ENCODE measurements around the gene CFAP69.
"Not testable (repeated sequence)": the region's sequence is repeated elsewhere in the genome, so short reads cannot be mapped to it uniquely, and the experiment has no call there.

CFAP69 gene

DNA sequence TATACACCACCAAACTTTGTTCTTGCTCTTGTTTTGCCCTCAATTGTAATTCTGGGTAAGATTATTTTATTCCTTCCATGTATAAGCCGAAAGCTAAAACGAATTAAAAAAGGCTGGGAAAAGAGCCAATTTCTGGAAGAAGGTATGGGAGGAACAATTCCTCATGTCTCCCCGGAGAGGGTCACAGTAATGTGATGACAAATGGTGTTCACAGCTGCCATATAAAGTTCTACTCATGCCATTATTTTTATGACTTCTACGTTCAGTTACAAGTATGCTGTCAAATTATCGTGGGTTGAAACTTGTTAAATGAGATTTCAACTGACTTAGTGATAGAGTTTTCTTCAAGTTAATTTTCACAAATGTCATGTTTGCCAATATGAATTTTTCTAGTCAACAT lies 12.5 kb upstream of the CFAP69 start:
- DNase-seq, result no peak

DNA sequence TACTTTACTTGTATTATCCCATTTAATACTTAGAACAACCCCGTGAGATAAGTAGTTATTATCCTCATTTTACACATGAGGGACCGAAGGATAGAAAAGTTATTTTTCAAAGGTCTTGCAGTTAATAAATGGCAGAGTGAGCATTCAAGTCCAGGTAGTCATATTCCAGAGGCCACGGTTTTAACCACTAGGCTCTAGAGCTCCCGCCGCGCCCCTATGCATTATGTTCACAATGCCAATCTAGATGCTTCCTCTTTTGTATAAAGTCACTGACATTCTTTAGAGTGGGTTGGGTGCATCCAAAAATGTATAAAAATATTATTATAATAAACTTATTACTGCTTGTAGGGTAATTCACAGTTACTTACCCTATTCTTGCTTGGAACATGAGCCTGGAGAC lies 11.4 kb upstream of the CFAP69 start:
- DNase-seq, result no peak

DNA sequence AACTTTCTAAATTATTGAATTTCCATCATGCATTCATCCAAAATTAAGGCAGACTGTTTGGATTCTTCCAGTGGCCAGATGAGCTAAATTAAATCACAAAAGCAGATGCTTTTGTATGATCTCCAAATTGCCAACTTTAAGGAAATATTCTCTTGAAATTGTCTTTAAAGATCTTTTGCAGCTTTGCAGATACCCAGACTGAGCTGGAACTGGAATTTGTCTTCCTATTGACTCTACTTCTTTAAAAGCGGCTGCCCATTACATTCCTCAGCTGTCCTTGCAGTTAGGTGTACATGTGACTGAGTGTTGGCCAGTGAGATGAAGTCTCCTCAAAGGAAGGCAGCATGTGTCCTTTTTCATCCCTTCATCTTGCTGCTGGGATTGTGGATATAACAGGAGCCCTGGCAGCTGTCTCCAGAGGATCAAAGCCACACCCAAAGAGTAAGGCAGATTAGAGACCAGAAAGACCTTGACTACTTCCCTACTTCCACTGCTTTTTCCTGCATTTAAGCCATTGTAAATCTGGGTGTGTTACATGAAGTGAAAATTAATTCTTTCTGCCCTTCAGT lies 8.2 kb upstream of the CFAP69 start:
- DNase-seq, result no peak

DNA sequence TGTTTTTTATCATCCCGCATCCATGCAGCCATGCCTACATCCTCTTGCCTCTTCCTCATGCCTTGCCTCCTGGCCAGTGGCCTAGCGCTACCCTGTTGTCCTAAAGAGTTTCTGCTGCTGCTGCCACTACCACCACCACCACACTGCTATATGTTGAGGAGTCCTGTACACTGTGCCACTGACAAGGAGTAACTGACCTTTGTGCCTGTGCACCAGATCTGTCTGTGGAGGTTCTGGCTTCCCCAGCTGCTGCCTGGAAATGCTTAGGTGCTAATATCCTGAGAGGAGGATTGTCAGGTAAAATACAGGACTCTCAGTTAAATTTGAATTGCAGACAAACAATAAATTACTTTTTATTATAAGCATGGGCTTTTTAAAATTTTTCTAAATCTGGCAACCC lies 7.0 kb upstream of the CFAP69 start:
- DNase-seq, result no peak

DNA sequence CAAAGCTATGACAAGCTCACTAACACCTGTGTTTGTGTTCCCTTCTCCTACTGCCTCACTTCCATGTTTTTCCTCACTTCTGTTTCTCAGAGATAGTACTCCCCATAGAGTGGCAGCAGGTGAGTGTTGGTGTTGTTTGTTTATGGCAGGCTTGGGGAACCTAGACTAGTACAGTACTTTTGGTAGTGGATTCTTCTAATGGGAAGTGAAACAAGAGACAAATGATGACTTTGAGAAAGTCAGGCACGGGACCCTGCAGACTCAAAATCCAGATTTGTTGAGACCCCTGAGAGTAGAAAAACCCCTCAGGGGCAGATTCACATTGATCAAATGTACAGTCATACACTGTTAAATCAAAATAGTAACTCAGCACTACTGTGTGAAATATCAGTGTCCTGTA lies 6.4 kb upstream of the CFAP69 start:
- DNase-seq, result no peak

DNA sequence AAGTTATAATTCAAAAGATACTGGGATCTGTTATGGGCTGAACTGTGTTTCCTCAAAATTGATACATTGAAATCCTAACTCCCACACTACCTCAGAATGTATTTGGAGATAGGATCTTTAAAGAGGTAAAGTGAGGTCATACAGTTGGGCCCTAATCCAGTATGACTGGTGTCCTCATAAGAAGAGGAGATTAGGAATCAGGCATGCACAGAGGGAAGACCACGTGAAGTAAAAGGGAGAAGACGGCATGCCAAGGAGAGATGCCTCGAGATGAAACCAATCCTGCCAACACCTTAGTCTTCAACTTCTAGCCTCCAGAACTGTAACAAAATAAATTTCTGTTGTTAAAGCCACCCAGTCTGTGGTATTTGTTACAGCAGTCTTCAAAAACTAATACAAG lies 5.9 kb upstream of the CFAP69 start:
- DNase-seq, result no peak

DNA sequence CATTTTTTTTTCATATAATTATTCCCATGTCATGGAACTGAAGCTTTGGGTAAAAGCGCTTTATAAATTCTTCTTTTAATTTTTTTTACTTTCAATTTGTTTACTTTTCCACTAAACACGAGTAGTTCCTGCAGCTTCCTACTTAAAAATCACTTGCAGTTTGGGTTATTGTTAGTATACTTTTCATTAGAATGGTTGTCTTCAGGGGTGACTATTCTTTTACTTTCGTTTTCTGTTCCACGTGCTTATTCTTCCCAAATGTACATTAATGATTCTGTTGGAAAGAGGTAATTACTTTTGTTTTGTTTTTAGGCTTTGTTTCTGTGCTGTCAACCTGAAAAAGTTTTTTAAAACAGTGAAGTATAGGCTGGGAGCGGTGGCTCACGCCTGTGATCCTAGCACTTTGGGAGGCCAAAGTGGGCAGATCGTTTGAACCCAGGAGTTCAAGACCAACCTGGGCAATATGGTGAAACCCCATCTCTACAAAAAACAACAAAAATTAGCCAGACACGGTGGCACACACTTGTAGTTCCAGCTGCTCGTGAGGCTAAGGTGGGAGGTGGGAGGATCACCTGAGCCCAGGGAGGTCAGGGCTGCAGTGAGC lies 5.2 kb upstream of the CFAP69 start:
- no peak for DNase-seq

DNA sequence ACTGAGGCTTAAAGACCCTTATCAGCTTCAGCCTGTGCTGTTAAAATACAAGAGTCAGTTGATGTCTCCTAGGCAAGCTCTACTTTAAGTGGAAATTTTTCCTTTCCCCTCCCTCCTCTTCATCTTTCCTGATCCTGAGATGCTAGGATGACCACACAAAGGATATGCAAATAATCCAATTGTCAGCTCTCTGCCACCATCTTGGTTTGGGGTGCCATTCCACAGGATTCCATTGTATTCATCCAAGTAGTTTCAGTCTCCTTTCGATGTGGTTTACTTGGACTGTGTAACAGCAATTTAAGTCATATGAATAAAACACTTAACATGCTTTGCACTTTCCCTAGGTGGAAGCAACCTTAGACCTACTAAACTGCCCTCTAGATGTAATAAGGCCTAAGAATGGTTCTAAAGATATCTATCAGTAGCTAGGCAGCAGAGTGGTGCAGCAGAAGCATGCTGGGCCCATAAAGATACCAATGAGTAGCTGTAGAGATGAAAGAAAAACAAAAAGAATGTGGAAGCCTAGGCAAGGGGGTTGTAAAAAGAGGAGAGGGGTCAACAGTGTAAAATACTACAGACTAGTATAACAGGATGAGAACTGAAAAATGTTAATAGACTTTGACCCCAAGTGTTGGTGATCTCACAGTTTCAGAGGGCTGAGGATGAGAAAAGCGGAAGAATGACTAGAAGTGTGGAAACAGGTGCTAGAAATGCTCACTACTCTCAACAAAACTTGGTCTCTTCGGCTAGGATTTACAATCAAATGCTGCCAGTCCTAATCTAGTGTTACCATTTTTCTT lies 2.4 kb upstream of the CFAP69 start:
- no peak for DNase-seq

DNA sequence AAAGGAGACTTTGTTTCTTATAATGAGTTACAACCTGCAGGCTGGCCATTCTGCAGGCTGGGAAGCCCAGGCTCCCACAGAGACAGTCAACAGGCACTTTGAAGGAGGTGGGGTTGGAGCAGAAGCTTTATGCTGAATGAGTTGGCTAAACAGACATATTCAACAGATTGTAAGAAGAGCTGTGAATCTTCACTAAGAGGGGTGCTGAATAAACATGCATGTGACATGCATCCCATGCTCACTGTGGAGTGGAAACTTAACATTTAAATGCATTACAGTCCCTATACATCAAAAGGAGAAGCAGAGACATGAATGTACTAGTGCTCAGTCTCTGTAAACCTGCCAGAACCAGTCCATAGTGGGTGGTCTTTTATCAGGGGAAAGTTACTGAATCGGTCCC lies 1.4 kb upstream of the CFAP69 start:
- no peak for DNase-seq

DNA sequence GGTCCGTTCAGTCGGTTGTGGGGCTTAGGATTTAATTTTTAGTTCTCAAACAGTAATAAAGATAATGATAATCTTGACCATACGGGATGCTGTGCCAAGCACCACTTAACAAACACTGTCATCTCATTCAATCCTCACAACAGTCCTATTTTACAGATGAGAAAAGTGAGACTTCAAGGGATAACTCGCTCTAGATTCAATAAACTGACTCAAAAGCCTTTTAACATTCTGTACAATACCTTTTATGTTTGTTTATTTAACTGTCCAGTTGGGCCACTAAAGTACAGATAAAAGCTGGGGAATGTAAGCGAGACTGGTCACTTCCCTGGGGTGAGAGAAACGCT lies 437 bp upstream of the CFAP69 start:
- no peak for DNase-seq

DNA sequence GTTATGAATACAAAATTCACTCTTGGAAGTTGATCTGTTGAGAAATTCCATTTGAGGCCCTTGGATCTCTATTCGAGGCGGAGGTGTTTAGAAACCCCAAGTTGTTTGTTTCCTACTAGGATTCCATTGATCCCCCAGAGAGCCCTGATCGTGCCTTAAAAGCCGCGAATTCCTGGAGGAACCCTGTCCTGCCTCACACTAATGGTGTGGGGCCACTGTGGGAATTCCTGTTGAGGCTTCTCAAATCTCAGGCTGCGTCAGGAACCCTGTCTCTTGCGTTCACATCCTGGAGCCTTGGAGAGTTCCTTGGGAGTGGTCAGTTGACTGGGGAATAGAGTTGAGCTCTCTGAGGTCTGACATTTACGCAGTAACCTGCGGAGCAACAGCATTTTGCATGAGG lies 1.2 kb downstream of the CFAP69 start:
- no peak for DNase-seq

DNA sequence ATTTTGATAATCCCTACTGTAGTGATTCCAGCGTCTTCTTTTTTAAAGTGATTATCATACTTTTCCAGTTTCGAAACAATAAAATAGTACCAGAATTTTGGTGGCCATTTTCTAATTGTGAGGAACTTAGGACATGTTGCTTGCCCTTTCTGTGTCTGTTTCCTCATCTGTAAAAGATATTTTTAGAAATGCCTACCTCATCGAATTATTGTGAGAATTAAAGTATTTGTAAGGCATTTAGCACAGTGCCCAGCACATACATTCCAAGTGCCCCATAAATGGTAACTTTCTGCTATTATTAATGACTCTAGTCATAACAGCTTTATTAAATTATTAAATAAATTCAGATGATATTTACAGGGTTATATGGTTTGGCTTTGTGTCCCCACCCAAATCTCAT lies 3.7 kb downstream of the CFAP69 start:
- DNase-seq, result no peak

DNA sequence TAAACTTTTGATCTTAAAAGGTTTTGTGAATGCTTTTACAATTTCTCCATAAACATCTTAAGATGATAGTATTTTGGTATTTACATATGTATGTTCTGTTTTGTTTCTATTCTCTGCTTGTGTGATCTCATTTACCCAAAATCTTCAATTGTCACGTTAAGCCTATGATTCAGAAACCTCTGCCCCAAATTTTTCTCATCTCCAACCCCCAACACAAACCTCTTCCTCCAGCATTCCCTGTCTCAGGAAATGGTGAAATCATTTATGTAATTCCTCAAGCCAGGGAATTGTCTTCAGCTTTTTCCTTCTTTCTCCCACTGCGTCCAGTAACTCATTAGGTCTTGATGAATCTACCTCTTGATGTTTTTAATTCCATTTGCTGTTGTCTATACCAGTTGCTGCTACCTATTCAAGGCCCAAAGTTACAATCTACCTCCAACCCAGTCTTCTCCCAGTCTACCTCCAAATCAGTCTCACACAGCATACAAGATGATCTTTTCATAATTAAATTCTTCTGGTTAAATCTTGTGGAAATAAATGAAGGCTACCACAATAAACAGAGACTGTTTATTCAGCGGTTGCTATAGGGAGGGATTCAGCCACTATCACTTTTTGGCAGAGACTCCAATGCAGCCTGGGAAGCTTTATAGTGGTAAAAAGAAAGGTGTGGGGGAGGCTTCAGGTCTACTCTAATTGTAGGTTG lies 5.8 kb downstream of the CFAP69 start:
- no peak for DNase-seq

DNA sequence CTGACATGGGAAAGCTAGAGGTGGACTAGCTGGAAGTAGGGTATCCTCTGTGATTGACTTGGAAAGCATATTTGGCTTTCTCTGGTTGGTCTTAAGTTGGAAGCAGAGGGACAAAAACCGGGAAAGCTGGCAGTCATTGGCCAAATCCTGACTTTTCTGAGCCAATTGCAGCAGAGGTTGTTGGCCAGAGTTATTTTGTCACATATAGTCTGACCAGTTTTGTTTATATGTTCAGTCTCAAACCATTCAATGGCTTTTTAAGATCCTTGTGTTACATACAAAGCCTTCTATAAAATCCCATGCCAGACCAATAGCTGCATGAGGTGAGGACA lies 6.3 kb downstream of the CFAP69 start:
- DNase-seq, result no peak

DNA sequence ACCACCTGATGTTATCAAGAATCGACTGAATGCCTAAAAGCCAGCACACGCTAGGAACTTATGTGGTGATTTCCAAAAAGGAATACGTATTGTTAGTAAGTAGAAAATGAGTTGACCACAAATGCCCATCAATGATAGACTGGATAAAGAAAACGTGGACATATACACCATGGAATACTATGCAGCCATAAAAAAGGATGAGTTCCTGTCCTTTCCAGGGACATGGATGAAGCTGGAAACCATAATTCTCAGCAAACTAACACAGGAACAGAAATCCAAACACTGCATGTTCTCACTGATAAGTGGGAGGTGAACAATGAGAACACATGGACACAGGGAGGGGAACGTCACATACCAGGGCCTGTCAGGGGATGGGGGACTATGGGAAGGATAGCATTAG lies 11.0 kb downstream of the CFAP69 start:
- DNase-seq, result not testable (repeated sequence)

DNA sequence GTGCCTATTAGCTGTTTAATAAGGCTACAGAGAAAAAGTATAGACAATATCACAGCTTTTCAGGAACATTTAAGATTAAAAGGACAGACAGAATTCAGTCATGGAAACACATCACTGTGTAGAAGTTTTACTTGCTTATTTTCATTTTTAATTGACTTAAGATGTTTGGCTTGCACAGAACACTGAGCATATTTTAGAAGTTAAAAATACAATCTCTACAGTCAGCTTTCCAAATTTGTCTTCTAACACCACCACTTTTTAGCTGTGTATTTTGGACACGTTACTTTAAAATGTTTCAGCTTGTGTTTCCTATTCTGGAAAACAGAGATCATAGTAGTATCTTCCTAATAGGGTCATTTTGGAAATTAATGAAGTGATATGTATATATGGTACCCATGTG lies 11.8 kb downstream of the CFAP69 start:
- no peak for DNase-seq

DNA sequence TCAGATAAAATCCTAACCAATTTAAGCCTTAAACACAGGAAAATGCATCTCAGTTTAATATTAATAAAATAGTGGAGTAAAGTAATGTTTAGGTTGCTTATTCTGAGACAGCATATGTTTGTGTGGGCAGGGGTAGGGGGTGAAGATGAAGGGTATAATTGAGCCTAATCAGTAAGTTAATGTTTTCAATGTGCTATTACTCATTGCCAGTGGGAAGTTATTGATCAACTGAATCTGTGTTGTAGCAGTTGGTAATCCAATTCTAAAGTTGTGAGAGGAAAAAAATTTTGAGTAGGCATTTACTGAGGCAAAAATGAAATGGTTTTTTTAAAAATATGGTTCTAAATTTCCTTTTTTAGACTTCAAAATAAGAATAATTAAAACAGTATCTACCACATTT lies 16.5 kb downstream of the CFAP69 start:
- no peak for DNase-seq

DNA sequence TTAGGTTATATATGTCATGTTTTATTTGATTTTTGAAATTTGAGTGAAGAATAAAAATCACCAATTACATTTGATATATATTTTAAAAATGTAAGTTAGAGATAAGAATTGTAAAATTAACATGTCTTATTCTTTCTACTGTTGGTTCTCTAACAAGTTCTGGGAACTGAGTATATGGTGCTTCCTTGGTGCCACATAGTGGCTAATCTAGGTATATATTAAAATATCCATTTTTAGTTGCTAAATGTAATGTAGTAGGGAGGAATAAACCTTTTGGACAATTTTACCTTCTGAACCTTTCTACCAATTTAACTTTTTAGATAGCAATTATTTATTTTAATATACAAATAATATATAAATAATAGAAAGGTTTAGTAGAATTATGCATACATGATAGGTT lies 17.5 kb downstream of the CFAP69 start:
- DNase-seq, result peak; percentile 25

DNA sequence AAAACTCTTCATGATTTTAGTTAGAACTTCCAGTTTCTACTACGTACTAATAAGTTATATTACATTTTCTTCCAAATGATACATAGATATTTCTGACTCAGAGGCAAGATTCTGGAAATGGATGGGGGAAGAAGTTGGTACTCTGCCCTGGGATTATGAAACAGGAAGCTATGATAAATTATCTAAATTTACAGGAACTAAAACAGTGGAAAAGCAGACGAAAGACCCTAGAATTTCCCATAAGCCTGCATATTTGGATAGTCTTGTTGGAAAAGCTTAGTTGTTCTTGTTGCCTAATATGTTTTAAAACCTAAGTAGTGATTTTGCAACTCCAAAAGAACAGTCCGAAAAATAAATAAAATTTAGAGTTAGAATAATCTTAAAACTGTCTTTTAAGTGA lies 21.8 kb downstream of the CFAP69 start:
- no peak for DNase-seq

DNA sequence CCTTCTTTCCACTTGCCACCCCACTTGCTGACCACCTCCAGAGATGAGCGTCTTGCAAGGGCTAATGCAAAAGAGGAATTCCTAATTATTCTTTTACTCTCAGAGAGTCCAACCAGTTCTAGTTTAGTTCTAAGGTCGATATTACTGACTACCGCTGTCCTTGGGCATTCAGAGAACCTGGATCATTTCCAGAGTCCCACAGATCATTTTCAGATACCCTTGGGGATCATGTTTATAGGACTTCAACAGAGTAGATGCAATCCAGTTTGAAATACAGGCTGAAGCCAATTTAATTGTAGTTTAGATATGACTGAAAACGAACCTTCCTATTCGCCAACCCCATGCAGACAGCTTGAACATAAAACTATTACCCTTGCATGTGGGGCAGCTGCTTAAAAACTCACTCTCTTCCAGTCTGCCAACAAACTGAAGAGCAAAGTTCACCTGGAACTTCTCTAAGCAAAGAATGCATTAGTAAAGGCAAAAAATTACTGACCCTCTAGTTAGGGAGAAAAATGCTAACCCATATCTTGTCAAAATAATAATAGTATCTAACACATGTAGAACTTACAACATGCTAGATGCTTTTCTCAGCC lies 22.4 kb downstream of the CFAP69 start:
- no peak for DNase-seq

DNA sequence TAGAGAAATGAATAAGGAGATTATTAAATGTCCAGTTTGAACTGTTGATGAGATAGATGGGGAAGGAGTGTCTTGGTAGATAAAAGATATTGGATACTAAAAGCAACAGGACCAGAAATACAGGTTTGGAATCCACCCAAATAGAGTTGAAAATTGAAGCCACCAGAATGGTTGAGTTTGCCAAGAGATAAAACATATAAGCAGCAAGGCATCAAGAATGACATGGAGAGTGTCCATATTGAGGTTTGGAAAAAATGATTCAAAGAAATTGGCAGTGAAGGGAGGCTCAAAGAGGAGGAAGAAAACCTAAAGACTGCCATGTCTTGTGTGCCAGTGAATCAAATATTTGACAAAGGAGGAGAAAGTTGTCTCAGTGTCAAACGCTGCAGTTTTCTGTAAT lies 24.2 kb downstream of the CFAP69 start:
- DNase-seq, result no peak

DNA sequence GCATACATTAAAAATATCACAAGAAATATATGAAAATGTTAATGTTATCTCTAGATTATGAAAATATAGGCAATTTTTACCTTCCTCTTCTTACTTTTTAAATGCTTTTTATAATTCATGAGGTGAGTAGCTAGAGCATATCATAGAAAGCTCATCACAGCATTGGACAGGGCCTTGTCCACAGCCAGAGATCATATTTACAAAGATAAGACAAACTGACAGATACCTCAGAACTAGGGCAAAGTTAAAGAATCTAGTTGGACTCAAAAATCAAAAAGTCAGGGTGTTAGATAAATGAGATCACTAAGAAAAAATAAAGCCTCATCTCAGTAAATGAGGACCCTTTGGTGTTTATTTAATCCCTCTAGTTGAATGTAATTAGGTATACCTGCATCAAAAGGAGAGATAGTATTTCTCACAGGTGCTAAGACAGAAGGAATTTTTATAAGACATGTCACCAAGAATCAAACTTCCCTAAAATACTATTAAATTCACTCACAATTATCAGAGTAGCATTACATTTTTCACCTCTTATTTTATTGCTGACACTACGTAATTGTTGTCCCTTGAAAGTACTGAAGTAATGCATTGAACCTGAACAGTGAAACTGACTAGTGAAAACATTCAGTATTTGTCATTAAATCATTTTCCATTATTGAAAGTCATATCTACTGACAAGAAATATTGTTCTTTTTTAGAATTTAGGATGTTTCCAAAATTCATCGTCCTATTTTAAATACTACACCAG lies 25.6 kb downstream of the CFAP69 start:
- no peak for DNase-seq

DNA sequence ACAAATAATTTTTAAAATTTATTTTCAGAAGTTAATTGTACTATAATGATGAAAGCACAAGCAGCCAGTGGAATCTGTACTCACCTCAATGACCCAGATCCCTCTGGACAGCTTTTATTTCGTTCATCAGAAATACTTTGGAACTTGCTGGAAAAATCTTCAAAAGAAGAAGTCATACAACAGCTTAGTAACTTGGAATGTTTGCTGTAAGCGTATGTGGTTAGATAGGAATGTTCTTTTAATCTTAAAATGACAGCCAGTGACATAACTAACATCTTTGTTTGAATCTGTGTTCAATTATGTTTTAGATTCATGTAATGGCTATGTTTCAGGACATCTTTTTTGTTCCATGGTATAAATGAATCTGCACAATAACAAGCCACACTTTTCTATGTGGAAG lies 26.8 kb downstream of the CFAP69 start:
- DNase-seq, result no peak
